HUES64 (cell line): ENCODE measurements around the gene F2RL2. TPM values are rescaled to one million over a fixed set of nuclear protein-coding genes. Genes with fewer than 3 reads are reported as not detected.

Experiments used
- H3K27ac ChIP-seq: 2 replicates; pipeline ENCODE4 v1.7.0; 2013; ENCODE audit warnings: low read depth, low read length, inconsistent platforms
- H3K27me3 ChIP-seq: 2 replicates; pipeline ENCODE4 v1.6.1; 2013; ENCODE audit warnings: mild to moderate bottlenecking, low read length; ENCODE audit not compliant: insufficient read depth
- H3K36me3 ChIP-seq: 2 replicates; pipeline ENCODE4 v1.6.1; 2013; ENCODE audit warnings: mild to moderate bottlenecking, low read length; ENCODE audit not compliant: insufficient read depth
- H3K4me1 ChIP-seq: 2 replicates; pipeline ENCODE4 v1.6.1; 2013; ENCODE audit warnings: mild to moderate bottlenecking, low read length, moderate library complexity; ENCODE audit not compliant: insufficient read depth
- H3K4me3 ChIP-seq: 2 replicates; pipeline ENCODE4 v1.5.1; 2013; ENCODE audit warnings: mild to moderate bottlenecking, low read length, moderate library complexity
- H3K9ac ChIP-seq: 2 replicates; pipeline ENCODE4 v1.6.1; 2013; ENCODE audit warnings: mild to moderate bottlenecking, low read depth, low read length
- H3K9me3 ChIP-seq: 2 replicates; pipeline ENCODE4 v1.6.1; 2013; ENCODE audit warnings: low read depth, low read length; ENCODE audit not compliant: insufficient read depth
- WGBS: fragments of 150-250, 120-280 bp; methylation state at CpG from one replicate; pipeline ENCODE4 v1.1.7; 2013; ENCODE audit warnings: missing lambda C conversion rate; 5-methylcytosine and 5-hydroxymethylcytosine counted together
- polyA plus RNA-seq, 2 experiments: library from polyadenylated mRNA; stranded (reverse); fragments of 50-300 nt; gene quantifications; one replicate each; pipeline ENCODE4 v1.2.3, GENCODE V29; 2013

F2RL2 gene, protein sequence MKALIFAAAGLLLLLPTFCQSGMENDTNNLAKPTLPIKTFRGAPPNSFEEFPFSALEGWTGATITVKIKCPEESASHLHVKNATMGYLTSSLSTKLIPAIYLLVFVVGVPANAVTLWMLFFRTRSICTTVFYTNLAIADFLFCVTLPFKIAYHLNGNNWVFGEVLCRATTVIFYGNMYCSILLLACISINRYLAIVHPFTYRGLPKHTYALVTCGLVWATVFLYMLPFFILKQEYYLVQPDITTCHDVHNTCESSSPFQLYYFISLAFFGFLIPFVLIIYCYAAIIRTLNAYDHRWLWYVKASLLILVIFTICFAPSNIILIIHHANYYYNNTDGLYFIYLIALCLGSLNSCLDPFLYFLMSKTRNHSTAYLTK
- polyA plus RNA-seq (2013, experiment 1 of 2): 0.60 TPM
- polyA plus RNA-seq (2013, experiment 2 of 2): 0.76 TPM

DNA sequence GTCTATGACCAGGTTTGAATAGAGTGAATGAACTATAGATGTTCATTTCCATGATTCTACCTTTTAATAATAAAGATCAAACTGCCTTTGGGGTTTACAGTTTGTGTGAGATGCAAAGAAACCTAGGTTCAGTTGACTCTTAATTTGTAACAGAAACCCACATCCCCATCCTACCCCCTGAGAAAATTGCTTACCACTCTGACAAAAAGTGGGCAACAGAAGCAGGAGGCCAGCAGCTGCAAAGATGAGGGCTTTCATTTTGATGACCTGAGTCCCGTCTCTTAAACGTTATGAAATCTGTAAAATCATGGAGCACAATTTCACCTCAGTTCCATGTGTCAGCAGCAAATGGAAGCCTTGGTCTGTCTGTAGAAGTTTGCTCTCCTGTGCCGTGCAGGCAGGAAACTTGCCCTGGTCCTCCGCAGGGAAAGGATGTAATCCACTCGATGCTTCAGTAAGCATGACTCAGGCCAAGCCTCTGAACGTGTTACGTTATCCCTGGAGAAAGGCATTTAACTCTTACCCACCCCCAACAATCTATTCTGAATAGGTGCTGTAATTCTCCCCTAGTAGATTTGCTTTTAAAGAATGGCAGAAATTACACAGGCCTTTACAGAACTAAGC is at the start of gene F2RL2:
TSS of gene F2RL2 (minus strand) at position 431 of the 624 bp plus-strand sequence. CDS start at position 258, 173 bp downstream.
- H3K4me3 ChIP-seq: peak within 1 kb of the TSS; percentile 17; the same call in 1 of the 2 replicates

DNA sequence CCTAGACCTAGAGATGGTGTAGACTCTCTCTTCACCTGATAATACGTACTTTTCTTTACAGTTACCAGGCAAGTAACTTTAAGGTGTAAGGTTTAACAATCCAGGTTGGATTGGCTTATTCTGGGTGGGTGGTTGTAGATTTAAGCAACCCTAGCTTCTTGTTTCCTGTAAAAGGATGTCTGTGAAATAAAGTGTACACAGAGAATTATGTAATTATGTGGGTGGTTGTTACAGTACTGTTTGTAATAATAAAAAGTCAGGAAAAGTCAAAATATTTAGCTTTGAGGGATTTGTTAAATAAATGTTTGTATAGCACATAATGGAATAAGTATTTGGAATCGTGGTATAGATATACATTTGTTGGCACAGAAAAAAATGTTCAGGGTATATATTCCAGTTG is 49.0 kb upstream of the F2RL2 start:
- Histone ChIP-seq H3K4me1 (no peaks in the 10 kb centered on the region), H3K9ac (no peak overlapping the region), H3K4me3 (no peak overlapping the region), H3K36me3 (peaks cover 36% of the 10 kb centered on the region), H3K27me3 (no peaks in the 10 kb centered on the region), H3K27ac (no peak overlapping the region), H3K9me3 (no peaks in the 10 kb centered on the region)
- WGBS: 98% methylated on average over 2 of the region's 2 CpGs

More for the DNA sequence above, at the start of gene F2RL2:
- Histone ChIP-seq H3K27ac (no peak within 1 kb of the TSS), H3K36me3 (no peaks in the 10 kb centered on the region), H3K9ac (no peak within 1 kb of the TSS), H3K27me3 (no peaks in the 10 kb centered on the region), H3K9me3 (no peaks in the 10 kb centered on the region), H3K4me1 (peaks cover 25% of the 10 kb centered on the region)
- 45% methylated on average over 7 of the region's 7 CpGs for WGBS

DNA sequence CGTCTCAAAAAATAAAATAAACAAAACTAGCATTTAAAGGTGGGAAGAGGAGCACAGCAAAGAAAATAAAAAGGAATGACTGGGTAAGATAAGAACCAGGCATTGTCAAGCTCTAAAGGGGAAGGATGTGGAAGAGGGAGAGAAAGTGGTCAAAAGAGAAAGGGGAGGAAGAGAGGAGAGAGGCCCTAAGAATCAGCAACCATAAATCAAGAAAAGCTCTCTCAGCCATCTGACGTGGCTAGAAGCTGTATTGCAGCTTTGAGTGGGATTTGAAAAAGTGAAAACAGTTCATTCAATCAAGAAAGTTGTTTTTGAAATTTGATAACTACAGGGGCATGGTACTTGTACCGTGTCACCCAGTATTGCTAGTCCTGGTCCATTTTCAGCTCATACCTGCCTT is 47.3 kb upstream of the F2RL2 start:
- H3K4me1 ChIP-seq: no peaks in the 10 kb centered on the region
- WGBS: 96% methylated on average over 3 of the region's 3 CpGs
- H3K4me3 ChIP-seq: no peak overlapping the region
- H3K9ac ChIP-seq: no peak overlapping the region
- no peaks in the 10 kb centered on the region for H3K27me3 ChIP-seq
- no peak overlapping the region for H3K27ac ChIP-seq
- H3K36me3 ChIP-seq: peaks cover 36% of the 10 kb centered on the region
- H3K9me3 ChIP-seq: no peaks in the 10 kb centered on the region

DNA sequence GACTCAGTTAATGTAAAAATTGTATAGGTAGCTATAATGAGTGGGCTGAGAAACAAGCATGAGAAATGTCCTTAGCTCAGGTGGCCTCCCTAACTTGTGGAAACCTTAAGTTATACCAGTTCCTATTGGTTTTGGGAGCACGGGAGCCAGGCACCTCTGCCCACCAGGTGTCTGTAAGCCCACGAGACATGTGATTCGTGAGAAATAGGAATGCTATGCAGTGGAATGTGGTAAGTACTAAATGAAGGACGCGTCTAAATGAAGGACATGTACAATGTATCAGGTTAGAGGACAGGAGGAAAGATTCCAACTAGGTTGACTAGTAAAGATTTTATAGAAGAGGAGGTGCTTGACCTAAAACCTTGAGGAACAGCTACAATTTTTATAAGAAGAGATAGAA is 46.0 kb upstream of the F2RL2 start:
- no peak overlapping the region for H3K27ac ChIP-seq

DNA sequence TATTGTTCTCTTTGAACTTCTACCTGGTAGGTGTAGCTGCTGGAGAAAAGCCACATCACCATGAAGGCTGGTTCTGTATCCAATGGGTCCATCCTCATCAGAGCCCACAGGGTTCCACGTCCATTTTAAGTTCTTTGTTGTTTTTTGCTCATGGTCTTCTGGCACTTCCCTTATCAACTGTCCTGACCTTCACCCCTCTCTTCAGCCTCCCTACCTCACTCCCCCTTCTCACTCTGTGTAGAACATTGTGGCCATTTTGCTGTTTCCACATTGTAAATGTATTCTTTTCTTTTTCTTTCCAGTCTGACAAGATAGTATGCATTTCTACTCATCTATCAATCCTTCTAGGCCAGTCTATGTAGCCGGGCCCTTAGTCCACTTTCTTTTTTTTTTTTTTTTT is 44.3 kb upstream of the F2RL2 start:
- Histone ChIP-seq H3K4me3 (no peak overlapping the region), H3K36me3 (peaks cover 16% of the 10 kb centered on the region), H3K27me3 (no peaks in the 10 kb centered on the region), H3K27ac (no peak overlapping the region), H3K9ac (no peak overlapping the region), H3K9me3 (no peaks in the 10 kb centered on the region), H3K4me1 (no peaks in the 10 kb centered on the region)
- 86% methylated on average over 2 of the region's 2 CpGs for WGBS

More for the DNA sequence above, 46.0 kb upstream of the F2RL2 start:
- WGBS: 97% methylated on average over 5 of the region's 5 CpGs
- H3K27me3 ChIP-seq: no peaks in the 10 kb centered on the region
- H3K9ac ChIP-seq: no peak overlapping the region
- no peaks in the 10 kb centered on the region for H3K9me3 ChIP-seq
- peaks cover 26% of the 10 kb centered on the region for H3K36me3 ChIP-seq
- no peaks in the 10 kb centered on the region for H3K4me1 ChIP-seq
- no peak overlapping the region for H3K4me3 ChIP-seq

DNA sequence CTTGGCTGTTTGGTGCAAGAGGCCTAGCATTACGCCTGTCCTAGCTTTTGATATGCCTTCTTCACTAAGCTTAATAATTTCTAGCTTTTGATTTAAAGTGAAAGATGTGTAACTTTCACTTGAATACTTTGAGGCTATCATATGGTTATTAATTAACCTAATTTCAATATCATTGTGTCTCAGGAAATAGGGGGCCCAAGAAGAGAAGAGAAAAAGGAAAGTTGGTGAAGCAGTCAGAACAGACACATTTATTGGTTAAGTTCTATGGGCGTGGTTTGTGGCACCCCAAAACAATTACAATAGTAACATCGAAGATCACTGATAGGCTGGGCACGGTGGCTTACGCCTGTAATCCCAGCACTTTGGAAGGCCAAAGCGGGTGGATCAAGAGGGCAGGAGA is 40.9 kb upstream of the F2RL2 start:
- H3K27me3 ChIP-seq: no peaks in the 10 kb centered on the region
- no peaks in the 10 kb centered on the region for H3K9me3 ChIP-seq
- WGBS: 95% methylated on average over 6 of the region's 6 CpGs
- no peak overlapping the region for H3K27ac ChIP-seq
- H3K4me1 ChIP-seq: peaks cover 5% of the 10 kb centered on the region; the same call in 1 of the 2 replicates
- peaks cover 8% of the 10 kb centered on the region for H3K36me3 ChIP-seq
- no peak overlapping the region for H3K9ac ChIP-seq
- no peak overlapping the region for H3K4me3 ChIP-seq

DNA sequence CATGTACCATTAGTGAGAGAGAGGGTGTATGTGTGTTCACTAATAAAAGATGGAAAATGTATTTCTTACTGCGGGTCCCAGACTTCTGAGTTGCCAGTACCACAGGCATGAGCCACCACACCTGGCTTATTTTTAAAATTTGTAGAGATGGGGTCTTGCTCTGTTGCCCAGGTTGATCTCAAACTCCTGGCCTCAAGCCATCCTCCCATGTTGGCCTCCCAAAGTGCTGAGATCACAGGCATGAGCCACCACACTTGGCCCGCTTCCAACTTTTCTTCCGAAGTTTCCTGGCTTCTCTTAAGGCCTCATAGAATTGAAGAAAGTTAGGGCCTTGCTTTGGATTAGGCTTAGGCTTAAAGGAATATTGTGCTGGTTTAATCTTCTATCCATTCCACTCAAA is 40.4 kb upstream of the F2RL2 start:
- H3K9me3 ChIP-seq: no peaks in the 10 kb centered on the region
- H3K4me3 ChIP-seq: no peak overlapping the region
- H3K36me3 ChIP-seq: peaks cover 13% of the 10 kb centered on the region
- H3K4me1 ChIP-seq: peaks cover 5% of the 10 kb centered on the region; the same call in 1 of the 2 replicates
- no peak overlapping the region for H3K27ac ChIP-seq
- 99% methylated on average over 3 of the region's 3 CpGs for WGBS
- H3K27me3 ChIP-seq: no peaks in the 10 kb centered on the region
- no peak overlapping the region for H3K9ac ChIP-seq

DNA sequence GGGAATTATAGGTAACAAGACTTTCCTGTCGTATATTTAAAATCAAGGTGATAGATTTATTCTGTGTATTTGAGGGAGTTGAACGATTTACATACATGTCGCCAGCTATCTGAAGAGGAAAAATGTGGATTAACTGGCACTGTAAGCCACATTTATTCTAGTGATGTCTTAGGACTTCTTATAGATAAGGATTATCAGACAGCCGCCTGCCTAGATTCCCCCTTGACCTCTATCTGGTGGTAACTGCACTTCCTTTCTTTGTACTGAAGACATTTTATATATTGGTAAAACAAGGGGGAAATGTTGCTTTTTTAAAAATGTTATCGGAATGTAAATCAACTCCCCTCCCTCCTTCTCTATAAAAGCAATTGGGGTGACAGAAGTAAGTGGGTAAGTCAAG is 39.3 kb upstream of the F2RL2 start:
- 95% methylated on average over 4 of the region's 5 CpGs for WGBS
- Histone ChIP-seq H3K9me3 (no peaks in the 10 kb centered on the region), H3K27ac (no peak overlapping the region), H3K9ac (no peak overlapping the region), H3K4me1 (peaks cover 5% of the 10 kb centered on the region; the same call in 1 of the 2 replicates), H3K27me3 (no peaks in the 10 kb centered on the region), H3K36me3 (peaks cover 15% of the 10 kb centered on the region), H3K4me3 (no peak overlapping the region)

DNA sequence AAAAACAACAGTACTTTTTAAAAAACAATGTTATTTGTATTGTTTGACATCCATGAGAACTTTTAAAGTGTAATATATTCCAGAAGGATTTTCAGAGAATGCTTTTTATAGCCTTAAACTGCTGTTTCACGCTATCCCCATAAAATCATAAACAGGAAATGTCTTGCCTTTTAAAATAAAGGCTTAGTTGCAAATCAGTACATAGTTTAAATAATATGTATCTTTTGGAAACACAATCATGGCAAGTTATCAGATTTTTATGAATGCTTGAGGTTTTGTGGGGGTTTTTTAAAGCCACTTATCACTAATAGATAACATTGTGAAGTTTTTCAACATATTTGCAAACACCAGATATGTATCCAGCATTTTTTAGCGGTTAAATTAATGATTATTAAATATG is 37.2 kb upstream of the F2RL2 start:
- H3K9me3 ChIP-seq: no peaks in the 10 kb centered on the region
- H3K27ac ChIP-seq: no peak overlapping the region
- no peak overlapping the region for H3K4me3 ChIP-seq
- peaks cover 5% of the 10 kb centered on the region; the same call in 1 of the 2 replicates for H3K4me1 ChIP-seq
- no peak overlapping the region for H3K9ac ChIP-seq
- WGBS: 94% methylated on average over 1 of the region's 2 CpGs
- no peaks in the 10 kb centered on the region for H3K27me3 ChIP-seq
- H3K36me3 ChIP-seq: peaks cover 13% of the 10 kb centered on the region

DNA sequence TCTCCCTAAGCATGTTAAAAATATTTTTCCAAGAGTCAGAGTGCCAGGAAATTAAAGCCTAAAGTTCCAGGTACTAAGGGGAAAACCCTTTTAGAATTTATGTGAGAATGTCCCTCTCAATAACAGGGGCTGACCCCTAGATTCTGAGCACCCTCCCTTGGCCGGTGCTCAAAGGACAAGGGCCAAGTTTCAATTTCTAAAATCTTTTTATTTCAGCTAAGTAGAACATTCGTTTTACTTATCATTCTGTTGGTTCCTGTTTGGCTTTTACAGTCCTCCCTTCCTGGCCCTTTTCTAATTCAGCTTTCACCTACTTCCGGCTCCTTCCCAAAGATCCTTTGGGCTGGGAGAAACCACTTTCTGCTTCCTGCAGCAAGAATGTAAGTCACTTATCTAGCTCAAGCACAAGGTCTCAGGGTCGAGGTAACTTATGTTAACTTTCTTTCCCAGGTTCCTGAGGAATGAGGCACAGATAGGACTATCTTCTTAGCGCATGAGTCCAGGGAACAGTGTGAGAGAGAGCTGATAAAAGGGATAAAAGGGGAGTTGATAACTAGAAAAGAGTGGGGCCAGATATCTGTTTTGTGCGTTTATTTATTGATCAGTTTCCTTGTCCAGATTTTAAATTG is 34.6 kb upstream of the F2RL2 start:
- Histone ChIP-seq H3K36me3 (peaks cover 11% of the 10 kb centered on the region), H3K9ac (no peak overlapping the region), H3K4me3 (no peak overlapping the region), H3K27ac (no peak overlapping the region), H3K27me3 (no peaks in the 10 kb centered on the region), H3K4me1 (peaks cover 5% of the 10 kb centered on the region; the same call in 1 of the 2 replicates), H3K9me3 (no peaks in the 10 kb centered on the region)
- WGBS: 75% methylated on average over 6 of the region's 6 CpGs

DNA sequence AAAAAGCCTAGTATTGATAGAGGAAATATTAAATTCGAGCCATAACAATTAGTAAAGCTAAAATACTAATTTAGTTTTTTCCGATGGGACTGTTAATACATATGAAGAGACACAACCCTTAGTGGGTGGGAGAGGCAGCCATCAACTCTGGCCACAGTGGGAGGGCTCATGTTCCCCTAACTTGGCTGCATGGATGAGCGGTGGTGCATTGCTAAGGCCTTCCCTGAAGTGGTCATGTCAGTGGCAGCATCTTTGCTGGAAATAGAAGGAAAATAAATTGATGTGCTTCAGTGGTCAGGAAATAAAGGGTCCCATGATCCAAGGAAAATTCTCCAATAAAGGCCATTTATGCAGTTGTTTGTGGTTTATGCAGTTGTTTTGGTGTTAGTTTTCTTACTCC is 33.9 kb upstream of the F2RL2 start:
- Histone ChIP-seq H3K27ac (no peak overlapping the region), H3K27me3 (no peaks in the 10 kb centered on the region), H3K4me1 (peaks cover 5% of the 10 kb centered on the region; the same call in 1 of the 2 replicates), H3K9ac (no peak overlapping the region), H3K9me3 (no peaks in the 10 kb centered on the region), H3K36me3 (peaks cover 11% of the 10 kb centered on the region), H3K4me3 (no peak overlapping the region)
- 96% methylated on average over 3 of the region's 3 CpGs for WGBS
